Pancreas (tissue), 10 donors: ENCODE results near the gene MAGI1. TPM values are rescaled to one million over a fixed set of nuclear protein-coding genes. Genes with fewer than 3 reads are reported as not detected.
A peak's percentile ranks its signal among the peaks of the same experiment; 100 is the strongest.

Experiments
- ATAC-seq, 4 donors: fragments of 200-7000 bp; cut with Tn5 transposase; one replicate each; pipeline versions ENCODE4 v1.8.0 to v1.9.1; 2020; ENCODE audit warnings: mild to moderate bottlenecking in 4 of 4, moderate library complexity in 4 of 4
- DNase-seq, 6 donors: peaks; one replicate each; pipeline ENCODE4 v3.0.0-alpha.2; 2020
- FAIRE-seq: peaks from 2 replicates; lab custom pipeline; 2012; peaks lifted over from hg19 to GRCh38; lab: Jason Lieb, UNC
- H3K27ac ChIP-seq, 4 donors: fragments of 200-600 bp; sonication (generic); 1 replicate in 3 of 4; 2 replicates in 1 of 4; pipeline versions ENCODE4 v1.5.0 to v1.8.0; 2020
- H3K27me3 ChIP-seq, 4 donors: fragments of 200-600 bp; one replicate each; pipeline ENCODE4 v1.8.0; 2021
- H3K36me3 ChIP-seq, 3 donors: fragments of 200-600 bp; sonication (generic) in 1 of 3; one replicate each; pipeline versions ENCODE4 v1.5.0 to v1.8.0; 2020 to 2021
- H3K4me1 ChIP-seq, 3 donors: fragments of 200-600 bp; one replicate each; pipeline ENCODE4 v1.8.0; 2021
- H3K4me3 ChIP-seq, 4 donors: fragments of 200-600 bp; sonication (generic) in 2 of 4; one replicate each; pipeline versions ENCODE4 v1.5.0 to v1.8.0; 2020 to 2021
- H3K9me3 ChIP-seq, 4 donors: fragments of 200-600 bp; one replicate each; pipeline ENCODE4 v1.8.0; 2021
- CTCF ChIP-seq, 4 donors: fragments of 200-600 bp; sonication (generic) in 3 of 4; IDR thresholded peaks; one replicate each; pipeline versions ENCODE4 v1.5.0 to v1.8.0; 2021; ENCODE audit warnings: antibody characterized with exemption in 4 of 4
- WGBS, 2 donors: extraction: QIAGEN DNeasy Blood & Tissue Kit; methylation state at CpG; one replicate each; pipeline ENCODE4 v1.1.7; 2013; 5-methylcytosine and 5-hydroxymethylcytosine counted together
- intact Hi-C, 3 donors: fragments of 100-400 bp; cut with DNase I; formaldehyde crosslinking; loops; one replicate each; pipeline versions ENCODE4 v1.11.1 to v1.14.2; 2022
- polyA plus RNA-seq, 2 donors: library from polyadenylated mRNA; stranded (reverse); fragments of 200-250 nt; gene quantifications; one replicate each; pipeline ENCODE4 v1.2.3, GENCODE V29; 2013
- total RNA-seq, 6 donors: library from RNA; stranded (reverse); fragmentation: NEBNext Ultra II Directional in 4 of 6; extraction: Animal tissue kit (Norgen Biotek cat#: 25700) in 4 of 6; gene quantifications; one replicate each; pipeline versions ENCODE4 v1.2.1 to v1.2.4, GENCODE V29; 2021 to 2023
- donor health status: healthy with polysubstance abuse.
- donor health status: DM: no; HTN: no; CAD: no; lungs with moderate emphysema.
- donor health status: DM: no; HTN: no; CAD: no.
- donor health status: control.
- donor health status: control.
- donor health status: Bipolar disorder and iron deficiency.
- donor health status: DM: yes; HTN: yes; CAD: no.
- donor health status: DM: no; HTN: no; CAD: no.
- donor health status: DM: no; HTN: no; CAD: no.
- donor health status: DM: yes; HTN: yes; CAD: no.

The MAGI1 gene
- total and polyA plus RNA-seq, 8 donors, result 19.7 to 45.1 (median 28.0) TPM

- no peak for DNase-seq
- no peaks in the 10 kb centered on the region for H3K4me1 ChIP-seq
- no peak for FAIRE-seq
- TF ChIP-seq CTCF (IDR thresholded peaks at IDR 0.05), result no peak
- no peak for ATAC-seq
- intact Hi-C loops, result no loop called here
- H3K27ac ChIP-seq, result no peak overlapping the region
- no peaks in the 10 kb centered on the region for H3K27me3 ChIP-seq
- H3K9me3 ChIP-seq, result no peaks in the 10 kb centered on the region
- no peak overlapping the region for H3K4me3 ChIP-seq
- WGBS, 2 donors, result 94 to 98% methylated on average over 3 of the region's 3 CpGs
- H3K36me3 ChIP-seq, result no peaks in the 10 kb centered on the region
These were observed 41.4 kb upstream of the MAGI1 start for GRCh38 chr3:66080167-66080566.

GRCh38 chr3:66077973-66078372, 39.3 kb upstream of the MAGI1 start:
- Histone ChIP-seq H3K4me3 (no peak overlapping the region), H3K4me1 (no peaks in the 10 kb centered on the region), H3K9me3 (no peaks in the 10 kb centered on the region), H3K36me3 (no peaks in the 10 kb centered on the region), H3K27ac (no peak overlapping the region), H3K27me3 (no peaks in the 10 kb centered on the region)
- no peak for TF ChIP-seq CTCF (IDR thresholded peaks at IDR 0.05)
- FAIRE-seq, result no peak
- no peak for DNase-seq
- ATAC-seq, result no peak
- intact Hi-C loops, result no loop called here

GRCh38 chr3:66076861-66077470, 38.2 kb upstream of the MAGI1 start:
- WGBS, 2 donors, result 74 to 75% methylated on average over 6 of the region's 6 CpGs
- DNase-seq (no peak), ATAC-seq (peak in 2 of 4 donors; percentile 22 to 37)

GRCh38 chr3:66075281-66075680, 36.6 kb upstream of the MAGI1 start:
- ATAC-seq, result no peak
- whole genome bisulfite sequencing, 2 donors, result 80 to 86% methylated on average over 4 of the region's 4 CpGs

More at GRCh38 chr3:66076861-66077470, 38.2 kb upstream of the MAGI1 start:
- FAIRE-seq, result no peak
- no peaks in the 10 kb centered on the region for H3K4me1 ChIP-seq
- intact Hi-C loops, result no loop called here
- H3K27ac ChIP-seq, result no peak overlapping the region
- no peak for TF ChIP-seq CTCF (IDR thresholded peaks at IDR 0.05)
- H3K9me3 ChIP-seq, result no peaks in the 10 kb centered on the region
- H3K27me3 ChIP-seq, result no peaks in the 10 kb centered on the region
- no peak overlapping the region for H3K4me3 ChIP-seq
- no peaks in the 10 kb centered on the region for H3K36me3 ChIP-seq

More at GRCh38 chr3:66075281-66075680, 36.6 kb upstream of the MAGI1 start:
- Histone ChIP-seq H3K36me3 (no peaks in the 10 kb centered on the region), H3K27me3 (no peaks in the 10 kb centered on the region), H3K27ac (no peak overlapping the region), H3K4me1 (no peaks in the 10 kb centered on the region), H3K9me3 (no peaks in the 10 kb centered on the region), H3K4me3 (no peak overlapping the region)
- FAIRE-seq (no peak), DNase-seq (no peak)
- intact Hi-C loops, result no loop called here
- no peak for TF ChIP-seq CTCF (IDR thresholded peaks at IDR 0.05)
